C1 segment of cervical spinal cord (tissue), 14 donors: ENCODE measurements around the gene DDX39B.
A peak's percentile ranks its signal among the peaks of the same experiment; 100 is the strongest.

Experiments used
- DNase-seq, 14 donors: peaks; one replicate each; lab custom pipeline; 2025; lab: John Stamatoyannopoulos, UW

Gene DDX39B

DNA sequence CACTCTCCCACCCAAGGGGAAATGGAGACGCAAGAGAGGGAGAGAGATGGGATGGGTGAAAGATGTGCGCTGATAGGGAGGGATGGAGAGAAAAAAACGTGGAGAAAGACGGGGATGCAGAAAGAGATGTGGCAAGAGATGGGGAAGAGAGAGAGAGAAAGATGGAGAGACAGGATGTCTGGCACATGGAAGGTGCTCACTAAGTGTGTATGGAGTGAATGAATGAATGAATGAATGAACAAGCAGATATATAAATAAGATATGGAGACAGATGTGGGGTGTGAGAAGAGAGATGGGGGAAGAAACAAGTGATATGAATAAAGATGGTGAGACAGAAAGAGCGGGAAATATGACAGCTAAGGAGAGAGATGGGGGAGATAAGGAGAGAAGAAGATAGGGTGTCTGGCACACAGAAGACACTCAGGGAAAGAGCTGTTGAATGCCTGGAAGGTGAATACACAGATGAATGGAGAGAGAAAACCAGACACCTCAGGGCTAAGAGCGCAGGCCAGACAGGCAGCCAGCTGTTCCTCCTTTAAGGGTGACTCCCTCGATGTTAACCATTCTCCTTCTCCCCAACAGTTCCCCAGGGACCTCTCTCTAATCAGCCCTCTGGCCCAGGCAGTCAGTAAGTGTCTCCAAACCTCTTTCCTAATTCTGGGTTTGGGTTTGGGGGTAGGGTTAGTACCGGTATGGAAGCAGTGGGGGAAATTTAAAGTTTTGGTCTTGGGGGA, 34.3 kb upstream of the DDX39B start:
- no peak for DNase-seq

DNA sequence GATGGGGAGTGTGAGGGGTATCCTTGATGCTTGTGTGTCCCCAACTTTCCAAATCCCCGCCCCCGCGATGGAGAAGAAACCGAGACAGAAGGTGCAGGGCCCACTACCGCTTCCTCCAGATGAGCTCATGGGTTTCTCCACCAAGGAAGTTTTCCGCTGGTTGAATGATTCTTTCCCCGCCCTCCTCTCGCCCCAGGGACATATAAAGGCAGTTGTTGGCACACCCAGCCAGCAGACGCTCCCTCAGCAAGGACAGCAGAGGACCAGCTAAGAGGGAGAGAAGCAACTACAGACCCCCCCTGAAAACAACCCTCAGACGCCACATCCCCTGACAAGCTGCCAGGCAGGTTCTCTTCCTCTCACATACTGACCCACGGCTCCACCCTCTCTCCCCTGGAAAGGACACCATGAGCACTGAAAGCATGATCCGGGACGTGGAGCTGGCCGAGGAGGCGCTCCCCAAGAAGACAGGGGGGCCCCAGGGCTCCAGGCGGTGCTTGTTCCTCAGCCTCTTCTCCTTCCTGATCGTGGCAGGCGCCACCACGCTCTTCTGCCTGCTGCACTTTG, 33.6 kb upstream of the DDX39B start, which contains the start of gene TNF:
Gene TNF, plus strand, starts transcription at position 231 of the 567 bp plus-strand sequence. Its CDS starts 177 bp downstream, at position 408.
- DNase-seq: peak in 5 of 14 donors; percentile 19 to 37 (median 24)

DNA sequence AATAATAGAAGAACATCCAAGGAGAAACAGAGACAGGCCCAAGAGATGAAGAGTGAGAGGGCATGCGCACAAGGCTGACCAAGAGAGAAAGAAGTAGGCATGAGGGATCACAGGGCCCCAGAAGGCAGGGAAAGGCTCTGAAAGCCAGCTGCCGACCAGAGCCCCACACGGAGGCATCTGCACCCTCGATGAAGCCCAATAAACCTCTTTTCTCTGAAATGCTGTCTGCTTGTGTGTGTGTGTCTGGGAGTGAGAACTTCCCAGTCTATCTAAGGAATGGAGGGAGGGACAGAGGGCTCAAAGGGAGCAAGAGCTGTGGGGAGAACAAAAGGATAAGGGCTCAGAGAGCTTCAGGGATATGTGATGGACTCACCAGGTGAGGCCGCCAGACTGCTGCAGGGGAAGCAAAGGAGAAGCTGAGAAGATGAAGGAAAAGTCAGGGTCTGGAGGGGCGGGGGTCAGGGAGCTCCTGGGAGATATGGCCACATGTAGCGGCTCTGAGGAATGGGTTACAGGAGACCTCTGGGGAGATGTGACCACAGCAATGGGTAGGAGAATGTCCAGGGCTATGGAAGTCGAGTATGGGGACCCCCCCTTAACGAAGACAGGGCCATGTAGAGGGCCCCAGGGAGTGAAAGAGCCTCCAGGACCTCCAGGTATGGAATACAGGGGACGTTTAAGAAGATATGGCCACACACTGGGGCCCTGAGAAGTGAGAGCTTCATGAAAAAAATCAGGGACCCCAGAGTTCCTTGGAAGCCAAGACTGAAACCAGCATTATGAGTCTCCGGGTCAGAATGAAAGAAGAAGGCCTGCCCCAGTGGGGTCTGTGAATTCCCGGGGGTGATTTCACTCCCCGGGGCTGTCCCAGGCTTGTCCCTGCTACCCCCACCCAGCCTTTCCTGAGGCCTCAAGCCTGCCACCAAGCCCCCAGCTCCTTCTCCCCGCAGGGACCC, 32.6 kb upstream of the DDX39B start:
- DNase-seq: no peak

DNA sequence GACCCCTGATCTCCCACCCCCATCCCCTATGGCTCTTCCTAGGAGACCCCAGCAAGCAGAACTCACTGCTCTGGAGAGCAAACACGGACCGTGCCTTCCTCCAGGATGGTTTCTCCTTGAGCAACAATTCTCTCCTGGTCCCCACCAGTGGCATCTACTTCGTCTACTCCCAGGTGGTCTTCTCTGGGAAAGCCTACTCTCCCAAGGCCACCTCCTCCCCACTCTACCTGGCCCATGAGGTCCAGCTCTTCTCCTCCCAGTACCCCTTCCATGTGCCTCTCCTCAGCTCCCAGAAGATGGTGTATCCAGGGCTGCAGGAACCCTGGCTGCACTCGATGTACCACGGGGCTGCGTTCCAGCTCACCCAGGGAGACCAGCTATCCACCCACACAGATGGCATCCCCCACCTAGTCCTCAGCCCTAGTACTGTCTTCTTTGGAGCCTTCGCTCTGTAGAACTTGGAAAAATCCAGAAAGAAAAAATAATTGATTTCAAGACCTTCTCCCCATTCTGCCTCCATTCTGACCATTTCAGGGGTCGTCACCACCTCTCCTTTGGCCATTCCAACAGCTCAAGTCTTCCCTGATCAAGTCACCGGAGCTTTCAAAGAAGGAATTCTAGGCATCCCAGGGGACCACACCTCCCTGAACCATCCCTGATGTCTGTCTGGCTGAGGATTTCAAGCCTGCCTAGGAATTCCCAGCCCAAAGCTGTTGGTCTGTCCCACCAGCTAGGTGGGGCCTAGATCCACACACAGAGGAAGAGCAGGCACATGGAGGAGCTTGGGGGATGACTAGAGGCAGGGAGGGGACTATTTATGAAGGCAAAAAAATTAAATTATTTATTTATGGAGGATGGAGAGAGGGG, 31.7 kb upstream of the DDX39B start:
- DNase-seq: no peak

DNA sequence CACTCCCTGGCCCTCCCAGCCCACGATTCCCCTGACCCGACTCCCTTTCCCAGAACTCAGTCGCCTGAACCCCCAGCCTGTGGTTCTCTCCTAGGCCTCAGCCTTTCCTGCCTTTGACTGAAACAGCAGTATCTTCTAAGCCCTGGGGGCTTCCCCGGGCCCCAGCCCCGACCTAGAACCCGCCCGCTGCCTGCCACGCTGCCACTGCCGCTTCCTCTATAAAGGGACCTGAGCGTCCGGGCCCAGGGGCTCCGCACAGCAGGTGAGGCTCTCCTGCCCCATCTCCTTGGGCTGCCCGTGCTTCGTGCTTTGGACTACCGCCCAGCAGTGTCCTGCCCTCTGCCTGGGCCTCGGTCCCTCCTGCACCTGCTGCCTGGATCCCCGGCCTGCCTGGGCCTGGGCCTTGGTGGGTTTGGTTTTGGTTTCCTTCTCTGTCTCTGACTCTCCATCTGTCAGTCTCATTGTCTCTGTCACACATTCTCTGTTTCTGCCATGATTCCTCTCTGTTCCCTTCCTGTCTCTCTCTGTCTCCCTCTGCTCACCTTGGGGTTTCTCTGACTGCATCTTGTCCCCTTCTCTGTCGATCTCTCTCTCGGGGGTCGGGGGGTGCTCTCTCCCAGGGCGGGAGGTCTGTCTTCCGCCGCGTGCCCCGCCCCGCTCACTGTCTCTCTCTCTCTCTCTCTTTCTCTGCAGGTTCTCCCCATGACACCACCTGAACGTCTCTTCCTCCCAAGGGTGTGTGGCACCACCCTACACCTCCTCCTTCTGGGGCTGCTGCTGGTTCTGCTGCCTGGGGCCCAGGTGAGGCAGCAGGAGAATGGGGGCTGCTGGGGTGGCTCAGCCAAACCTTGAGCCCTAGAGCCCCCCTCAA, 30.5 kb upstream of the DDX39B start, which contains the start of gene LTA:
Gene LTA, plus strand, starts transcription at position 249 of the 871 bp plus-strand sequence. Its CDS starts 454 bp downstream, at position 703.
- no peak for DNase-seq

DNA sequence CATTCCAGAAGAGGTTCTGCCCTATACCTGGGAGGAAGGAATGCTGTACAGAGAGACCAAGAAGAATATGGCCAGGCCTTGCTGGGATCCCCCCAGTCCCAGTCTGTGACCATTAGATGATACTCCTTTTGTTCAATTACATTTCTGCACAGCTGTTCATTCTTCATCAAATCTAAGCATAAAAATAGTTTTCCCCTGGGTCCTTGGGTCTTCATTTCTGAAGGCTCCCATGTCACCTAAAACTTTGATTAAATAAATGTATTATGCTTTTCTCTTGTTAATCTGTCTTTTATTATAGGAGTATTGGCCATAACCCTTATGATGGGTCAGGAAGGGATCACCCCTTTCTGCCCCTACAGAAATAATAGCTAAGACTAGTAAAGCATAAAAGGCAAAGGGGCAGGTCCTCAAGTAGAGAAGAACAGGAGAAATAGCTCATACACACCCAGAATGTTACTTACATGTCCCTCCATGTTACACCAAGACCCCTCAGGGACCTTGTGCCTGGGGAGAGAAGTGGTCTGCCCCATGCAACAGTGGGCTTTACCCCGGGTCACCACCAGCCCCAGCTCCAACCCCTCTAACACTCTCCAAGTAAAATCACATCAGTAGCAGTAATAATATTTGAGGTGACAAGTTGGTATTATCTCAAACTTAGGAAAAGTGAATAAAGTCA, 28.2 kb upstream of the DDX39B start:
- DNase-seq: no peak

DNA sequence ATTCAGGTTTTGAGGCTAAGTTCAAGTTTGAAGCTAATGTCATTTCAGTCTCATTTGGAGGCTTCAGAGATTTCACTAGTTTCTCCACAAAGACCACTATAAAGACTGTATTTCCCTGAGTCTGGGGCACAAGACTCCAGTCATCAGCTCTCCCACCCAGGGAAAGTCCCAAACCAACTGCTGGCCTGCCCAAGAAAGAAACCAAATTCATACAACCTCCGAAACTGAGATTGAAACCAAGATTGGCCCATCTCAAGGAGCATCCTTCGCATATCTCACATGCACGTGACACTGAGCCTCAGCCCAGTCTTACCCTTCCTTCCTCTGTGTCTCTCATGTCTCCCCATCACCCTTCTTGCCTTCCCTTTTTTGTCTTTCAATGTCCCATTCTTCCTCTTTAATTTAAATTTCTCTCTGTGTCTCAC, 26.7 kb upstream of the DDX39B start:
- no peak for DNase-seq

DNA sequence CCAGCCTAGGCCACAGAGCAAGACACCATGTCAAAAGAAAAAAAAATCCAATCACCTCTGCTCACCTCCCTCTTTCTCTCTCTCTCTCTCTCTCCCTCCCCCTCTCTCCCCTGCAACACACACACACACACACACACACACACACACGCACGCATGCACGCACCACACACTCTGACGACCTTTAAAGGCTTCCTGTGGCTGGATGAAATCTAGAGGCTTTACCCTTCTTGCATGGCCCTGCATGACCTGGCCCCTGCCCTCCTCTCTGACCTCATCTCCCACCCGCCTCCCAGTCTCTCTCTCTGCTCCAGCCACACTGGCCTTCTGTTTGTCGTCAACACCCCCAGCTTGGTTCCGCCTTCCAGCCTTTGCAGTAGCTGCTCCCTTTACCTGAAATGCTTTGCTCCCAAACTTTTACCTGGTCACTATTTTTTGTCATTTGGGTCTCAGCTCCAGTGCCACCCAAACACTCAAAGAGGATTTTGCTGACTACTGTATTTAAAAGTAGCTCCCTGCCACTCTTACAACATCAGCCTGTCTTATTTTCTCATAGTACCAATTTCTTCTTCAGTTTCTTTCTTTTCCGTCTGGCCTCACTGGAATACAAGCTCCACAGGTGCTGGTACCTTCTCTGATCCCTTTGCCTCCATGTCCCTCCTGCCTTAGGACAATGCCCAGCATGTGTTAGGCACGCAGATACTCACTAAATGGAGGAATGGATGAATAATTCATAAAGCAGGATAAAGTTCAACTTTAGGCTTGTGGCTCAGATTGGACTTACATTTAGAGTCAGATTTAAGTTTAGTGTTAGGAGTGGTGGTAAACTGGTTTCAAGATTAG, 25.9 kb upstream of the DDX39B start:
- DNase-seq: no peak

DNA sequence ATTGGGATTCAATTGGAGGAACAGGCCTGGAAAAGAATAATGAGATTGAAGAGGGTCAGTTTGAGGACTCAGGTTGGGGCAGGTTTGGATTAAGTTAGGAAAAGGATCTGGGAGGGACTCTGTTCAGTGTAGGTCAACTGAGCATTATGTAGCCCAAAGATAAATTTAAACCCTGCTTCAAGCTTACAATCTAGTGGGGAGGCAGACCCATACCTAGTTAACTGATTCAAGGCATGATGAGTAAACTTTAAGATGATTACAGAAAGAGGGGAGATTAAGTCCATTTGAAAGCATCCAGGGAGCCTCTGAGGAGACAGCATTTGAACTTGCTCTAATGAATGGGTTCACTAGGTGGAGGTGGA, 18.9 kb upstream of the DDX39B start:
- DNase-seq: no peak

DNA sequence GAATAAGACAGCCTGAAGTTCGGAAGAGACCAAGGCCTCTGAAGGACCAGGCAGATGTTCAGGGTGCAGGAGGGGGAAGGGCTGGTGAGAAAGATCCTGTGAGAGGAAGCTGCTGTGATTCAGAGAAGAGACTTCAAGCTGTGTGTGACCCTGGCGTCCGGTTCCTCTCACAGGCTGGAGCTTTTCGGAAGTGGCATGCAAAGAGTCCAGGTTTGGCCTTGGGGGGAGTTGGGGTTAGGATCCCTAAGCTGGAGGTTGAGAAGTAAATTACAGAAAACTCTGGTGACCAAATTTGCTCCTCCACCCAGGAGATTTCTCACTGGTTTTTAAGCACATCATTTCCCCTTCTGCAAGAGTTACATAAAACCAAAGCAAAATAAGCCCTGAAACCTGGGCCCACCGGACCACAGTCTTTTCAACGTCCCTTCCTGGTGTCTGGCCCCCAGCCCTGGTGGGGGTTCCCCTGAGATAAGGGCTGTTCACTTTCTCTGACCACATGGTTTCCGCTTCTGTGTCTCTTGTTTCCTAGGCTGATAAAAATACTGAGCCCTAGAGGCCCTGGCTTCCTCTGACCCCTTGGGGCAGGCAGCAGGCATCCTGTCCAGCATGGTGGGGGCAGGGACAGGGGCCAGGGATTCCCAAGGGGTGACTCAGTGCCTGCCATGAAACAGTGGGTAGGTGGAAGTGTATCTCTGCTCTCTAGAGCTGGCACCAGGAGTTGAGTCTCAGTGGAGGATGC, 18.3 kb upstream of the DDX39B start:
- DNase-seq: peak in 7 of 14 donors; percentile 11 to 49 (median 34)

DNA sequence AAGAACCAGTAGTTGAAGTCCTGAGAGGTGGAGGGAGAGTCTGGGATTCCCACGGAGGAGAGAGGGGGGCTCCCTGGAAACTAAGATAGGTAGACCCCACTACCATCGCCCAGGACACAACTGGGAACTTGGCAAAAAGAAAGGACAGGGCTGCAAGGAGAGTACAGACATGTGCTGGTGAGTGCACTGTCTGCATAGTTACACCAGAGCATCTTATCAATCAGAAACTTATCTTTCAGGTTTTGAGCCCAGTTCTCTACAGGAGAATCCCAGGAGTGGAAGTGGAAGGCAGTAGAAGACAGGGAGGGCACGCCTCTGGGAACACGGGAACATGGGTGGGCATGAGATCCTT, 17.8 kb upstream of the DDX39B start:
- no peak for DNase-seq

DNA sequence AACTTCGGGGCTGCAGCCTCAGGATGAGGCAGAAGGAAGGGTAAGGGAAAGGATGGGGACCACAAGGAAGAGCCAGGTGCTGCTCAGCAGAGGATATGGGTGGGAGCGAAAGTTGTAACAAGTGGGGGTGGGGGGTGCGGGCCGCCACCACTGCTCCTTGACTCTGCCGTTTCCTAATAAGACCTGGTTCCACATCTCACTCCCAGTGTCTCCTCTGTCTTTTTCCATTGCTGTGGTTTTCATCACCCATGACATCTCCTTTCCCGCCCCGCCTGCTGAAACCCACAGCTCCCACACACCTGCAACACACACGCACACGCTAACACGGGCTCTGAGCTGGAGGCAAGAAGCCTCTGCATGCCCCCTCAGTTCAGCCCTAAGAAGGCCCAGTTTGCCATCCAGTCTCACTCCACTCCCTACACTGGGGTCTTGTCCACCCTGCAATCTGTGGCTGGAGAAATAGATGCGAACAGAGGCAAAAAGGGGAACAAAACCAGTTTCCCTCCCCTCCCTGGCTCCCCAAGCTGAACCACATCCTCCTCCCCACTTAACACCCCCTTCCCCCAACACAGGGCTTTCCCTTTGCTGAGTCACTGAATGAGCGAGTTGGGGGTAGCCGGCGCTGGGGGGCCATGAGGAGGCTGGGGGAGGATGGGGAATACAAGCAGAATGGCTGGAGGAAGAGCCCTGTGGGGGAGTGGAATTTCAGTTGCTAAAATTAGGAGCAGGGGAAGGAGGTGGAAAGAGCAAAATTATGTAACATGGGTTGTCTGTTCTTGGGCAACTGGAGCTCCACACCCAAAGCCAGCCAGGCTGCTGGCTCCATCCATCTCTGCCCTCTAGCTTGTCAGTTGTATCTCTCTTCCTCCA, 17.1 kb upstream of the DDX39B start:
- peak in 8 of 14 donors; percentile 17 to 50 (median 32) for DNase-seq

DNA sequence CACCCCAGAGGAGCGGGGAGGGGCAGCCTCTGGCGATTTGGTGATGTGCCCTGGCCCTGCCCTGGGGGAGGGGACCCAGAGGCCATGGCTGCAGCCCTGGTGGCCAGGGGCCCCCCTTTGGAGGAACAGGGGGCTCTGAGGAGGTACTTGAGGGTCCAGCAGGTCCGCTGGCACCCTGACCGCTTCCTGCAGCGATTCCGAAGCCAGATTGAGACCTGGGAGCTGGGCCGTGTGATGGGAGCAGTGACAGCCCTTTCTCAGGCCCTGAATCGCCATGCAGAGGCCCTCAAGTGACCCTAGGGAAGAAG, 16.5 kb upstream of the DDX39B start:
- DNase-seq: no peak

DNA sequence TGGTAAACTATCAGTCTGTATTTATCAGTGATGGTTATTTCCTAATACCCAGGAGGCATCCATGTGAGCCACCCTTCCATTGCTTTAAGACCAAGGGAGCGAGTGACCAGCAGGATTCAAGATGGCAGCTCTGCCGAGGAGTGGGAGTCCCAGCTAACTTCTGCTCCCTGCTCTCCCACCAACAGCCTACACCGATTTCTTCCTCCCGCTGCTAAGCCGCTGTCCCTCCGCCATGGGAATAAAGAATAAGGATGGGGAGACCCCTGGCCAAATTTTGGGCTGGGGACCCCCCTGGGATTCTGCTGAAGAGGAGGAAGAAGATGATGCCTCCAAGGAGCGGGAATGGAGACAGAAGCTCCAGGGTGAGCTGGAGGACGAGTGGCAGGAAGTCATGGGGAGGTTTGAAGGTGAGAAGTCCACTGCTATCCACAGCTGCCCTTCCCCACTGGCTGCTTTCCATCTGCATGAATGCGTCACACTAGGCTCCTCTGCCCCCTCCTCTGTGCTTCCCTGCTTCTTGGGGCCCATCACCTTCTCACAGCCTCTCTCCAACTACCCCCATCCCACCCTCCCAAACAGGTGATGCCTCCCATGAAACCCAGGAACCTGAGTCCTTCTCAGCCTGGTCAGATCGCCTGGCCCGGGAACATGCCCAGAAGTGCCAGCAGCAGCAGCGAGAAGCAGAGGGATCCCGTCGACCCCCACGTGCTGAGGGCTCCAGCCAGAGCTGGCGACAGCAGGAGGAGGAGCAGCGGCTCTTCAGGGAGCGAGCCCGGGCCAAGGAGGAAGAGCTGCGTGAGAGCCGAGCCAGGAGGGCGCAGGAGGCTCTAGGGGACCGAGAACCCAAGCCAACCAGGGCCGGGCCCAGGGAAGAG, 15.9 kb upstream of the DDX39B start:
- no peak for DNase-seq

DNA sequence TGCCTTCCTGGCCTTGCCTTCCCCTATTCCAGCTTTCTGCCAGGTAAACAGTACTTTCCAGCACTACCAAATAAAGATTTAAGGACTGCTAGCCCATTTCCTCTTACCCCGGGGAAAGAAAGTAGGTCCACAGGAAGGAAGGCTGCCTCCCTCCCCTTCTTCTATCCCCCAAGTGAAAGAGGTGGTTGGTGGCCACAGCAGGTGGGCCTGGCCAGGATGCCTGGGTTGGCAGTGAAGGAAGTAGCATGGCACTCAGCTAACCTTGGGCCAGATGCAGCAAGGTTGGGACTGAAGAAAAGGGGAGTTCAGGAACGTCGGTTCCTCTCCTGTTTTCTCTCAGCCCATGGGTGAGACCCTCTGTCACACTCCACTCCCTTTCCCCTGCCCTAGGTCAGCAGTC, 14.5 kb upstream of the DDX39B start:
- DNase-seq: no peak

DNA sequence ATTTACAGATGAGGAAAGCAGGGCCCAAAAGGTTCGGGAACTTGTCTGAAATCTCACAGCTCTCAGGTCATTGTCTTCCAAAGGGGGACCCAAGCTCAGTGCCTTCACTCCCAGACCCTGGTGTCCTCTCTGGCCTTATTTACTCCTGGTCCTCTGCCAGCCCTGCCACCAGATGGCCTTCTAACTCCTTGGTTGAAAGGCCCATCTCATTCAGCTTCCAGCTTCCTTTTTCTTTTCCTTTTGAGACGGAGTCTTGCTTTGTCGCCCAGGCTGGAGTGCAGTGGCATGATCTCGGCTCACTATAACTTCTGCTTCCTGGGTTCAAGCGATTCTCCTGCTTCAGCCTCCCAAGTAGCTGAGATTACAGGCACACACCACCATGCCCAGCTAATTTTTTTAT, 9.6 kb upstream of the DDX39B start:
- peak in 4 of 14 donors; percentile 9 to 28 (median 12) for DNase-seq
